ENCODE measurements around the gene HSPA1A. TPM values are rescaled to one million over a fixed set of nuclear protein-coding genes. Genes with fewer than 3 reads are reported as not detected.

HSPA1A gene
- total and polyA plus RNA-seq, 7 donors = 37.1 to 940 (median 242) TPM

DNA sequence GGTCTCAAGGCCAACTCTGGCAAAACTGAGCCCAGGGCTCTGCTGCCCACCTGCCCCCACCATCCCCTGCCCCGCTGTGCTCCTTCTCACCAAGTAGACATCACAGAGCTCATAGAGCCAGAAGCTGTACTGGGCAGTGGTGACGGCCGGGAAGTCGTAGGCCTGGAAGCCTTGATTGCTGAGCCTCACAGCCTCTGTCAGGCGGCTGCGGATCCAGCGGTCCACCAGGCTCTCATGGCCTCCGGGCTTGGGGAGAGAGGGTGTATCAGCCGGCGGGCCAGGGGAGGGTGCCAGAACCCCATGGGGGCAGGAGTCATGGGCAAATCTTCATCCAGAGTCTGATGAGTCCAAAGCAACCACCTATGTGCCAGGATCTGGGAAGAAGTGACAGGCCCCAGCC is 35.4 kb upstream of the HSPA1A start:
- ATAC-seq (no peak), DNase-seq (no peak)
- intact Hi-C loops (cut with DNase I) = loop anchor here in 1 of 2 donors (10.0 kb wide), 1 partner anchor 85 kb away; the partner anchor contains the start of gene NEU1
- Histone ChIP-seq H3K9me3 (no peaks in the 10 kb centered on the region), H3K36me3 (ENCODE audit: insufficient read depth in 1 of 2, low read depth in 1 of 2) (peaks cover 0 to 70% of the 10 kb centered on the region in 2 donors), H3K27me3 (ENCODE audit: insufficient read depth in 3 of 3, low read length in 2 of 3) (no peaks in the 10 kb centered on the region), H3K4me3 (no peak overlapping the region), H3K27ac (no peak overlapping the region), H3K4me1 (peaks cover 17% of the 10 kb centered on the region)
- TF ChIP-seq, protein P1, sequence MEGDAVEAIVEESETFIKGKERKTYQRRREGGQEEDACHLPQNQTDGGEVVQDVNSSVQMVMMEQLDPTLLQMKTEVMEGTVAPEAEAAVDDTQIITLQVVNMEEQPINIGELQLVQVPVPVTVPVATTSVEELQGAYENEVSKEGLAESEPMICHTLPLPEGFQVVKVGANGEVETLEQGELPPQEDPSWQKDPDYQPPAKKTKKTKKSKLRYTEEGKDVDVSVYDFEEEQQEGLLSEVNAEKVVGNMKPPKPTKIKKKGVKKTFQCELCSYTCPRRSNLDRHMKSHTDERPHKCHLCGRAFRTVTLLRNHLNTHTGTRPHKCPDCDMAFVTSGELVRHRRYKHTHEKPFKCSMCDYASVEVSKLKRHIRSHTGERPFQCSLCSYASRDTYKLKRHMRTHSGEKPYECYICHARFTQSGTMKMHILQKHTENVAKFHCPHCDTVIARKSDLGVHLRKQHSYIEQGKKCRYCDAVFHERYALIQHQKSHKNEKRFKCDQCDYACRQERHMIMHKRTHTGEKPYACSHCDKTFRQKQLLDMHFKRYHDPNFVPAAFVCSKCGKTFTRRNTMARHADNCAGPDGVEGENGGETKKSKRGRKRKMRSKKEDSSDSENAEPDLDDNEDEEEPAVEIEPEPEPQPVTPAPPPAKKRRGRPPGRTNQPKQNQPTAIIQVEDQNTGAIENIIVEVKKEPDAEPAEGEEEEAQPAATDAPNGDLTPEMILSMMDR (IDR thresholded peaks at IDR 0.05) = no peak
- 91 to 97% (median 92%) methylated on average over 10 of the region's 10 CpGs for WGBS, 3 donors

DNA sequence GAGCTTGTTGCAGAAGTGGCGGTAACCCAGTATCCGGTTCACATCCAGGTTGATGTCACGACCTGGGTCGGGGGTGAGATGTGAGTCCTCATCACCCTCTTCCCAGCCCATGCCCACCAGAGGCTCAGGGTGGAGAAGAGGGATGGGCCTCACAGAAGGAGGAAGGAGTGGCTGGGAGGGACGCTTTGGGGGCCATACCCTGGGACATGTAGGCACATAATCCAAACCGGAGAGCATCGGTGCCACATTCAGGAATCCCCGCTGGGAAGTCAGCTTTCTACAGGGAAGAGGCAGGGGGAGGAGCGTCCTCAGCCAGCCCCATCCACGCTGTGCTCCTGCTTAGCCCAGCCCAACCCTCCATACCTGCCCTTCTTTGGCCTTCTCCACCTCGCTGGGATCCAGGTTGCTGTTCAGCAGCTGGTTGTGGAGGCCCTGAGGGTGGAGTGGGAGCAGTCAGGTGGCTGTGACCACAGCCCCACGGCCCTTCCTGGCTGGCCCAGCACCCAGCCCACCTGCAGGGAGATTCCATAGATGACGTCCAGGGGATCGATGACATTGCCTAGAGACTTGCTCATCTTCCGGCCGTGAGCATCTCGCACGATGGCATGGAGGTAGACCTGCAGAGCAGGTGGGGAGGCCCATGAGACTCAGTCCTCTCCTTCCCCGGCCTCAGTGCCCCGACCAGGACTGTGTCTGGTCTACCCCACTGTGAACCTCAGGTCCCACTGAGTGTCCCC is 34.7 kb upstream of the HSPA1A start:
- Histone ChIP-seq H3K27me3 (ENCODE audit: insufficient read depth in 3 of 3, low read length in 2 of 3) (no peaks in the 10 kb centered on the region), H3K4me3 (no peak overlapping the region), H3K27ac (no peak overlapping the region), H3K36me3 (ENCODE audit: insufficient read depth in 1 of 2, low read depth in 1 of 2) (peaks cover 0 to 77% of the 10 kb centered on the region in 2 donors), H3K4me1 (peaks cover 17% of the 10 kb centered on the region), H3K9me3 (no peaks in the 10 kb centered on the region)
- intact Hi-C loops (cut with DNase I) = no loop called here
- DNase-seq (no peak), ATAC-seq (no peak)
- TF ChIP-seq, protein P1 (IDR thresholded peaks at IDR 0.05) = no peak
- WGBS, 3 donors = 85 to 92% (median 88%) methylated on average over 20 of the region's 20 CpGs

DNA sequence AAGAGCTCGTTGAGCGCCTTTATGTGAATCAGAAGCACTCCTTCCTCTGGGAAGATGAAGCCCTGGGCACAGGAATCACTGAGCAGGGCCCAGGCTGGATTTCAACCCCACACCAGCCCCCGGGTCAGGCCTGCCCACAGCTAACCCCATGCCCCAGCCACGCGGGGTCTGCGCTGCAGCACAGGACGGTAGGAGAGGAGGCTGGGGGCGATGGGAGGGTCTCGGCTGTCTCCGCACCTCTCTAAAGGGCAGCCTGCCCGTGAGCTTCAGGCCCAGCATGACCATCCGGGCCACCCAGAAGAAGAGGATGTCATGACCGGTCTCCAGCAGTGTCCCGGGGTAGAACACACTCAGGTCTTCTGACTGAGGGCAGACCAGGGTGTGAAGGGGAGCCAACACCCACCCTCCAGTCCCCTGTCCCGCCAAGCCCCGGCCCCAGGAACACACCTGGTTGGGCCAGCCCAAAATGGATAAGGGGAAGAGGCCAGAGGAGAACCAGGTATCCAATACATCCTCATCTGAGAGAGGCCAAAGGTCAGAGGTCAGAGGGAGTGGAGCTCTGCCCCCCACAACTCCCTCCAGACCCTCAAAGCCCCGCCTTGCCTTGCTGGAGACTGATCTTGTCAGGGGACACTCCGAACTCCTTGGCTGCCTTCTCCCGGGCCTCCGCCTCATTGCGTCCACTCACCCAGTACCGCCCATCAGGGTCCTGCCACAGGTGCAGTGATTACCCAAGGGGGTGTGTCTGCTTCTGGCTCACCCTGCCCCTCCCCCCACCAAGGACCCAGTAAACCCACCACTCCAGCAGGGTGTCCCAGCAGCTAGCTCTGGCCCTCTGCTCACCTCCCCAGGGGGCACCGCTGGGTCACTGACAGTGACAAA is 33.9 kb upstream of the HSPA1A start:
- peaks cover 0 to 85% of the 10 kb centered on the region in 2 donors for H3K36me3 ChIP-seq (ENCODE audit: insufficient read depth in 1 of 2, low read depth in 1 of 2)
- no peak for DNase-seq
- intact Hi-C loops (cut with DNase I) = no loop called here

DNA sequence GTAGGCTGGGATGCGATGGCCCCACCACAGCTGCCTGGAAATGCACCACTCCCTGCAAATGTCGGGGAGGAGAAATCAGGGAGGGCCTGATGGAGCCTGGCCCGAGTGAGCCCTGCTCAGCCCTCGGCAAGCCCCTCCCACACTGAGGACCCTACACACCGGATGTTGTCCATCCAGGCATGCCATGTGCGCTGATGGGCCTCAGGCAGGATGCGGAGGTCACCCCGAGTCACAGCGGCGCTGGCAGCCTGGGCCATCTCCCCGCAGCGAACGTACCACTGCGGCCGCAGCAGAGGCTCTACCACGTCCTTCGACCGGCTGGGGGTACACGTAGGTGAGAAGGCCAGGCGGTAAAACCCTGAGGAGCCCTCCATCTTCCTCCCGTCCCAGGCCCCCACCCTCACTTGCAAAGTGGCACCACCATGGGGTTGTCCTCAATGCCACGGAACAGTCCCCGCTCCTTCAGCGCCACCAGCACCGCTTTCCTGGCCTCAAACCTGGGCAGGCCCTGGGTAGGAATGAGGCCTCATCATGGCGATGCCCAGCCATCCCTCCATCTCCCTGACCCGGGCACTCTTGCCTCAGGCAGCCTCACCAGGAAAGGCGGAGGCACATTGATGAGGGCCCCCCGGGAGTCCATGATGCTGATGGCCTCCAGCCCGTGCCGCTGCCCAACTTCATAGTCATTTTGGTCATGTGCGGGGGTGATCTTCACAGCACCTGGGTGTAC is 33.1 kb upstream of the HSPA1A start:
- Histone ChIP-seq H3K4me3 (no peak overlapping the region), H3K27me3 (ENCODE audit: insufficient read depth in 3 of 3, low read length in 2 of 3) (no peaks in the 10 kb centered on the region), H3K4me1 (peaks cover 5% of the 10 kb centered on the region), H3K27ac (no peak overlapping the region), H3K9me3 (no peaks in the 10 kb centered on the region), H3K36me3 (ENCODE audit: insufficient read depth in 1 of 2, low read depth in 1 of 2) (peaks cover 0 to 89% of the 10 kb centered on the region in 2 donors)
- TF ChIP-seq, protein P1 (IDR thresholded peaks at IDR 0.05) = no peak
- intact Hi-C loops (cut with DNase I) = no loop called here
- ATAC-seq (no peak), DNase-seq (no peak)
- WGBS, 3 donors = 91% methylated on average over 32 of the region's 32 CpGs

More for the DNA sequence above, 33.9 kb upstream of the HSPA1A start:
- TF ChIP-seq, protein P1 (IDR thresholded peaks at IDR 0.05) = no peak
- H3K27ac ChIP-seq = no peak overlapping the region
- ATAC-seq = no peak
- H3K4me3 ChIP-seq = no peak overlapping the region
- WGBS, 3 donors = 93 to 94% (median 94%) methylated on average over 22 to 23 of the region's 23 CpGs
- H3K27me3 ChIP-seq (ENCODE audit: insufficient read depth in 3 of 3, low read length in 2 of 3) = no peaks in the 10 kb centered on the region
- peaks cover 13% of the 10 kb centered on the region for H3K4me1 ChIP-seq
- no peaks in the 10 kb centered on the region for H3K9me3 ChIP-seq
